ENCODE results near the gene WWOX. TPM values are rescaled to one million over a fixed set of nuclear protein-coding genes. Genes with fewer than 3 reads are reported as not detected.

Gene WWOX
- total RNA-seq, 1 experiment from 2014 or later, result 15.6 TPM

- Histone ChIP-seq H3K56ac (ENCODE audit: insufficient read length, low read depth, low read length) (no peak overlapping the region), H3K4me2 (ENCODE audit: insufficient read depth, insufficient read length, low read length) (no peak overlapping the region), H2AK5ac (ENCODE audit: insufficient read length, low read length) (no peak overlapping the region), H2BK12ac (ENCODE audit: insufficient read length, low read depth, low read length) (no peak overlapping the region), H3T11ph (ENCODE audit: low read length) (no peak overlapping the region), H2BK120ac (ENCODE audit: low read depth, low read length, poor library complexity, severe bottlenecking) (no peak overlapping the region), H4K8ac (replicated peaks; ENCODE audit: insufficient read length, low read depth, low read length) (no peak overlapping the region), H3K23me2 (ENCODE audit: insufficient read length, low read depth, low read length, poor library complexity, severe bottlenecking) (no peaks in the 10 kb centered on the region), H3K23ac (ENCODE audit: insufficient read length, low read depth, low read length) (no peak overlapping the region), H3K27me3 (ENCODE audit: insufficient read depth, low read length) (no peaks in the 10 kb centered on the region), H3K79me1 (ENCODE audit: insufficient read depth, low read depth, low read length, poor library complexity, severe bottlenecking) (no peaks in the 10 kb centered on the region), H4K91ac (ENCODE audit: insufficient read length, low read depth, low read length) (no peak overlapping the region), H3K18ac (ENCODE audit: insufficient read length, low read depth, low read length) (no peak overlapping the region), H3K9me3 (ENCODE audit: control insufficient read depth, low read depth, low read length) (no peaks in the 10 kb centered on the region), H2AFZ (ENCODE audit: low read length) (no peak overlapping the region), H3K79me2 (ENCODE audit: insufficient read depth, low read length) (no peaks in the 10 kb centered on the region), H3K4me1 (ENCODE audit: insufficient read depth, low read length) (no peaks in the 10 kb centered on the region), H3K4ac (ENCODE audit: low read depth, low read length) (no peak overlapping the region), H3K9ac (ENCODE audit: extremely low read depth, insufficient read length, low read length) (no peak overlapping the region), H2BK5ac (ENCODE audit: insufficient read length, low read length) (no peak overlapping the region), H4K20me1 (ENCODE audit: control insufficient read depth, insufficient read depth, insufficient read length) (no peaks in the 10 kb centered on the region), H3K14ac (ENCODE audit: insufficient read depth, low read length) (no peak overlapping the region), H4K5ac (ENCODE audit: insufficient read length, low read depth, low read length) (no peak overlapping the region), H2BK20ac (ENCODE audit: low read depth, low read length, poor library complexity, severe bottlenecking) (no peak overlapping the region), H3K27ac (ENCODE audit: insufficient read length, low read depth, low read length) (no peak overlapping the region), H2BK15ac (ENCODE audit: low read depth, low read length) (no peak overlapping the region)
- H3K27me3 Mint-ChIP-seq (ENCODE audit: low read depth), result no peaks in the 10 kb centered on the region
- no CpG with 5 or more reads among the region's 1 CpG for WGBS (ENCODE audit: extremely low coverage, insufficient read length, low lambda C conversion rate)
- H3K4me1 Mint-ChIP-seq, result peaks cover 7 to 8% of the 10 kb centered on the region in 2 experiments
- no peak for DNase-seq
- no peak for TF ChIP-seq CTCF (conservative IDR thresholded peaks at IDR 0.05)
- no peak overlapping the region for H3K4me3 Mint-ChIP-seq
- no peak overlapping the region for H3K27ac Mint-ChIP-seq
- H3K9me3 Mint-ChIP-seq, result peaks cover 2 to 4% of the 10 kb centered on the region in 2 experiments; a peak in 2 of 5 replicates
- no peaks in the 10 kb centered on the region for H3K36me3 Mint-ChIP-seq (ENCODE audit: insufficient read depth in 1 of 3, low read depth in 3 of 3)
Observed at GRCh38 chr16:79248351-79248750, 1148.9 kb downstream of the WWOX start.
